ENCODE data around the gene CDH11.

DNA sequence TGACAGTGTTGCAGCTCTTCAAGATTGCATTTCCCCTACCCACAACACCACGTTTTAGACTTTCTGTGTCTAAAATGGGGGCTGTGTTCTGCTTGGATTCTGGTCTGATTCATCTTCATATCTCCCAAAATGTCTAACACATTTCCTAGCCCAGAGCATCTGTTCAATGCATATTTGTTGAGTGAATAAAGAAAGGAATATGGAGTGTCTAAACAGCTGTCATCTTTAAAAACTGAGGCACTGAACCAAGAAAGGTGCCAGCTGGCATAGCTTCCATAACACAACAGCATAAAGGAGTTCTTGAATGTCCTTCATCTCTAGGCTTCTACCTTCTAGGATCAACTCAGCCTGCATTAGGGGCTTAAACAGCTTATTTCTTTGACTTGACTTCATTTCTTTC lies 67.4 kb downstream of the CDH11 start:
- TF ChIP-seq CTCF (IDR thresholded peaks at IDR 0.05) (no peak), POLR2A (IDR thresholded peaks at IDR 0.05) (no peak), POLR2AphosphoS5 (IDR thresholded peaks at IDR 0.05) (no peak)

Measured in sigmoid colon (tissue), 4 donors.